ENCODE results near the gene DPP10. TPM values are rescaled to one million over a fixed set of nuclear protein-coding genes. Genes with fewer than 3 reads are reported as not detected.
A peak's percentile ranks its signal among the peaks of the same experiment; 100 is the strongest.

DPP10 gene
- total and polyA plus RNA-seq, 4 donors, result 30.6 to 83.0 (median 48.0) TPM

DNA sequence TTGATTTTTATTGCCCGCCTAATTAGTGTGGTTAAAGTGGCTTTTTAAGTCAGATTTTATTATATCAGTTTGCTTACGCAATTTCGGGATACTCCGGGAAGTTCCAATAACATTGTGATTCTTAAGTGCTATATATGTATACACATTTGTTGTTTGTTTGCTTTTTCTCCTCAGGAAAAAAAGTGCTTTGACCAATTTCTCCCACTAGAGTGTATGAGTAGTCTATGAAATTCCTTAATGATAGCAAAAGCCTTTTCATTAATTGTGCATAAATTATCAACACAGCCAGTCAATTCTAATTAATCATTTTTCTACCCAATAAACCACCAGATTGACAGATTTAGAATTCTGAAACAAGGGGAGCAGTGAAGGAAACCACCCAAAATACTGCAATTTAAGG lies 172.2 kb downstream of the DPP10 start:
- Histone ChIP-seq H3K9me3 (ENCODE audit: control insufficient read depth, insufficient read depth, low read length) (no peaks in the 10 kb centered on the region), H3K27me3 (ENCODE audit: control insufficient read depth, insufficient read depth, low read length) (no peaks in the 10 kb centered on the region), H3K4me3 (ENCODE audit: low read depth, low read length) (no peak overlapping the region), H3K27ac (ENCODE audit: low read depth, low read length) (no peak overlapping the region), H3K36me3 (ENCODE audit: control insufficient read depth, insufficient read depth, low read length) (no peaks in the 10 kb centered on the region), H3K4me1 (ENCODE audit: control insufficient read depth, insufficient read depth, low read length) (peaks cover 4% of the 10 kb centered on the region)
- DNase-seq (ENCODE audit: low read depth in 4 of 6, low spot score in 6 of 6), result peak in 2 of 6 donors; percentile 16 to 59
- no CpG with 5 or more reads among the region's 4 CpGs for whole genome bisulfite sequencing (ENCODE audit: insufficient coverage)

DNA sequence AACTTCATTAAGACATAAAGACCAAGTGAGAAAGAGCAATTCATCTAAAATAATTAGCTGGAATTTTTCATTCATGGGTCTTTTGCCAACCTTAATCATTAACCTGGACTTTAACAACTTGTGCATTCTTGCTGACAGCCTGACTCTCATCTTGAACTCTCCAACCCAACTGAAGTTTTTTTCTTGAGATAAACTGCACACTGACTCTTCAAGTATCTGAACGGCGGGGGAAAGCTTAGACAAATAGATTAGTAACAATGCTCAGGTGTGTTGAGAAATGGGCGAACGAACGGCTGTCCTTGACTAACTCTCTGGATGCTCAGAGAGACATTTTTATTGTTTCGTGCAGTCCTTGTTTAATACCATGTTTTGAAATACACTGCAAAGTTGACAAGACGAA lies 186.0 kb downstream of the DPP10 start:
- Histone ChIP-seq H3K27ac (ENCODE audit: low read depth, low read length) (no peak overlapping the region), H3K4me3 (ENCODE audit: low read depth, low read length) (no peak overlapping the region), H3K36me3 (ENCODE audit: control insufficient read depth, insufficient read depth, low read length) (no peaks in the 10 kb centered on the region), H3K27me3 (ENCODE audit: control insufficient read depth, insufficient read depth, low read length) (no peaks in the 10 kb centered on the region), H3K4me1 (ENCODE audit: control insufficient read depth, insufficient read depth, low read length) (no peaks in the 10 kb centered on the region), H3K9me3 (ENCODE audit: control insufficient read depth, insufficient read depth, low read length) (no peaks in the 10 kb centered on the region)
- DNase-seq (ENCODE audit: low read depth in 4 of 6, low spot score in 6 of 6), result no peak
- WGBS (ENCODE audit: insufficient coverage), result no CpG with 5 or more reads among the region's 7 CpGs

- H3K27me3 ChIP-seq (ENCODE audit: control insufficient read depth, insufficient read depth, low read length), result no peaks in the 10 kb centered on the region
- H3K36me3 ChIP-seq (ENCODE audit: control insufficient read depth, insufficient read depth, low read length), result no peaks in the 10 kb centered on the region
- no peaks in the 10 kb centered on the region for H3K9me3 ChIP-seq (ENCODE audit: control insufficient read depth, insufficient read depth, low read length)
- no peak overlapping the region for H3K27ac ChIP-seq (ENCODE audit: low read depth, low read length)
- no CpG with 5 or more reads among the region's 6 CpGs for WGBS (ENCODE audit: insufficient coverage)
- H3K4me3 ChIP-seq (ENCODE audit: low read depth, low read length), result no peak overlapping the region
- H3K4me1 ChIP-seq (ENCODE audit: control insufficient read depth, insufficient read depth, low read length), result no peaks in the 10 kb centered on the region
- no peak for DNase-seq (ENCODE audit: low read depth in 4 of 6, low spot score in 6 of 6)
Measured at GRCh38 chr2:114631146-114631545, 188.7 kb downstream of the DPP10 start.

DNA sequence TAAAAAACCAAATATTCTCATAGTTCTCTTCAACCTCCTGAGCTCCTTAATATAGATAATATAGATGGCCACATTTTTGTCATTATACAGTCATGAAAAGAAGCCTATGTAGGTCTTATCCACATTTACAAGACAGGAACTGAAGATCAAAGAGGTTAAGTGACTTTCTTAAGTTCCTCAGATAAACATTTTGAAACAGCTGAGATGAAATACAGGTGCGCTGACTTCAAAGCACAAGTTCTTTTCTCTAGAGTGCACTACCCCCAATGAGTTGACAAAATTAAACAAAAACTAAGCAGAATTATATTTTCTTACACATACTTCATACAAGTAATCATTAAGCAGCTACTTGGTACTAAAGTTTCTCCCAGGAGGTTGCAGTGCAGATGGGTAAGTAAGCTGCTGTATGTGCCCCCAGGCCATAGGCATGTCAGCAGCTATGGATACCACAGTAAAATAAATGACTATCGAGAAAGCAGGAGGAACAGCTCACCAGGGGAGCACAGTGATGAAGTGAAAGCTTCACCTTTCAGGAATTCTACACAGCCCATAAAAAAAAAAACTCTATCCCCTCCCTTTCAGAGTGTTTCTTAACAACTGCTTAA lies 199.8 kb downstream of the DPP10 start:
- 89% methylated on average over 1 of the region's 2 CpGs for WGBS (ENCODE audit: insufficient coverage)
- Histone ChIP-seq H3K4me1 (ENCODE audit: control insufficient read depth, insufficient read depth, low read length) (no peaks in the 10 kb centered on the region), H3K27me3 (ENCODE audit: control insufficient read depth, insufficient read depth, low read length) (no peaks in the 10 kb centered on the region), H3K36me3 (ENCODE audit: control insufficient read depth, insufficient read depth, low read length) (no peaks in the 10 kb centered on the region), H3K27ac (ENCODE audit: low read depth, low read length) (no peak overlapping the region), H3K9me3 (ENCODE audit: control insufficient read depth, insufficient read depth, low read length) (peaks cover 5% of the 10 kb centered on the region), H3K4me3 (ENCODE audit: low read depth, low read length) (no peak overlapping the region)
- no peak for DNase-seq (ENCODE audit: low read depth in 4 of 6, low spot score in 6 of 6)

- no peaks in the 10 kb centered on the region for H3K27me3 ChIP-seq (ENCODE audit: control insufficient read depth, insufficient read depth, low read length)
- WGBS (ENCODE audit: insufficient coverage), result 93% methylated on average over 2 of the region's 2 CpGs
- no peak for DNase-seq (ENCODE audit: low read depth in 4 of 6, low spot score in 6 of 6)
- H3K4me1 ChIP-seq (ENCODE audit: control insufficient read depth, insufficient read depth, low read length), result no peaks in the 10 kb centered on the region
- H3K36me3 ChIP-seq (ENCODE audit: control insufficient read depth, insufficient read depth, low read length), result no peaks in the 10 kb centered on the region
- H3K9me3 ChIP-seq (ENCODE audit: control insufficient read depth, insufficient read depth, low read length), result peaks cover 5% of the 10 kb centered on the region
- no peak overlapping the region for H3K4me3 ChIP-seq (ENCODE audit: low read depth, low read length)
- no peak overlapping the region for H3K27ac ChIP-seq (ENCODE audit: low read depth, low read length)
Measured at GRCh38 chr2:114642988-114643553, 200.6 kb downstream of the DPP10 start.

DNA sequence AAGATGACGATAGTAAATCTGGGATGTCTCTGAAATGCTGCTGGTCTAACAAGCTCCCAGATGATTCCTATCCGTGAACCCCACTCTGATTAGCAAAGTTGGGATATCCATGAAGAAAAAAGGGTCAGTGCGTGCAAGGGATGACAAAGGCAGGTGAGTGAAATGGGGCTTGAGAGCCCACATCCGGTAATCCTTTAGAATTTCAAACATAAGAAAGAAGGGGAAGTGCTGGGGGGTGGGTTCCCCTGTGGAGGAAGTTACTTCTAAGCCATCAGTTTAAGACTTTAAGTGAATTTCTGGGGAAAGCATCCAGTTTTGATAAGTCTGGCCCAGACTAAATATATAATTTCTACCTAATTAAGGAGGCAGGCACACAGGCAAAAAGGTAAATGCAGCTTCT lies 209.5 kb downstream of the DPP10 start:
- no peak overlapping the region for H3K4me3 ChIP-seq (ENCODE audit: low read depth, low read length)
- no peaks in the 10 kb centered on the region for H3K36me3 ChIP-seq (ENCODE audit: control insufficient read depth, insufficient read depth, low read length)
- no peaks in the 10 kb centered on the region for H3K4me1 ChIP-seq (ENCODE audit: control insufficient read depth, insufficient read depth, low read length)
- DNase-seq (ENCODE audit: low read depth in 4 of 6, low spot score in 6 of 6), result no peak
- H3K27me3 ChIP-seq (ENCODE audit: control insufficient read depth, insufficient read depth, low read length), result no peaks in the 10 kb centered on the region
- H3K27ac ChIP-seq (ENCODE audit: low read depth, low read length), result no peak overlapping the region
- 81% methylated on average over 4 of the region's 4 CpGs for WGBS (ENCODE audit: insufficient coverage)
- H3K9me3 ChIP-seq (ENCODE audit: control insufficient read depth, insufficient read depth, low read length), result no peaks in the 10 kb centered on the region

GRCh38 chr2:114659880-114660279 lies 217.4 kb downstream of the DPP10 start:
- no peak for DNase-seq (ENCODE audit: low read depth in 4 of 6, low spot score in 6 of 6)
- Histone ChIP-seq H3K36me3 (ENCODE audit: control insufficient read depth, insufficient read depth, low read length) (no peaks in the 10 kb centered on the region), H3K9me3 (ENCODE audit: control insufficient read depth, insufficient read depth, low read length) (no peaks in the 10 kb centered on the region), H3K4me3 (ENCODE audit: low read depth, low read length) (no peak overlapping the region), H3K27ac (ENCODE audit: low read depth, low read length) (no peak overlapping the region), H3K4me1 (ENCODE audit: control insufficient read depth, insufficient read depth, low read length) (peaks cover 10% of the 10 kb centered on the region), H3K27me3 (ENCODE audit: control insufficient read depth, insufficient read depth, low read length) (peaks cover 2% of the 10 kb centered on the region)
- WGBS (ENCODE audit: insufficient coverage), result no CpG with 5 or more reads among the region's 2 CpGs

DNA sequence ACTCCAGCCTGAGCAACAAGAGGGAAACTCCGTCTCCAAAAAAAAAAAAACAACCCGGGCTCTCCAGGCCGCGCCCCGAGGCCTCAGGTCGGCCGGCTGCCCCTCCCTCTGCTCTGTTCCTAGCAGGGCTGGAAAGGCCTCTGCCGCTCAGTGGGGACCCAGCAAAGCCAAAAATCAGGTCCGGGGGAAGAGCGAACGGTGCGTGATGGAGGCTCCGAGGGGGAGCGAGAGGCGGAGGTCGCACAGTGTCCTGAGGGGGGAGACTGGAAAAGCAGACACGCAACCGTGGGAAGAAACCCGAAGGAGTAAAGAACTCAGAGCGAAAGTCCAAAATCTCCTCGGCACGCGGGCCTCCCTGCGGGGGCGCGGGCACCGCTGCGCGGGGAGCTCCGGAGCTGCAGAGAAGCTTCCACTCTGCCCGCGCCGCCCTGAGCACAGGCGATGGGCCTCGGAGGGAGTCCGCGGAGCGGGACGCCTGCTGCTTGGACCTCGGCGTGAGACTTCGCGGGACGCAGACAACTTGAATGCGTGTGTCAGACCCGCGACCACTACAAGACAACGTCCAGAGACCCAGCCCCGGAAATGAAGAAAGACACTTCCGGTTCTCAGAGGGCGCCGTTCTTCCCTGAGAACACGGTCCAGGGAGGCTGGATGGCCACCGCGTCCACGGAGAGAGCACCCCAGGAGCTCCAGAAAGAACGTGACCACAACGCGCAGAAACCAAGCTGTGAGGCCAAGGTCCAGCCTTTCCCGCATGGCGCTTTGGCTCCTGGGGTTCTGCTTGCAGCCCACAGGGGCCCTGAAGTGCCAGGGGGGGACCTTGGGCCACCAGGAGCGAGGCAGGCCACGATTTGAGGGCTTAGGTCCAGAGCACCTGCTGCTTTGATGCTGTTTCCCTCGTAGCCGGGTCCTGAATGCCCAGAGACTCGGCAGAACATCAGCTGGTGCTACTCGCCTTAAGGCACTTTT lies 219.8 kb downstream of the DPP10 start:
- no peaks in the 10 kb centered on the region for H3K36me3 ChIP-seq (ENCODE audit: control insufficient read depth, insufficient read depth, low read length)
- H3K4me1 ChIP-seq (ENCODE audit: control insufficient read depth, insufficient read depth, low read length), result peaks cover 10% of the 10 kb centered on the region
- peaks cover 2% of the 10 kb centered on the region for H3K27me3 ChIP-seq (ENCODE audit: control insufficient read depth, insufficient read depth, low read length)
- 16% methylated on average over 67 of the region's 67 CpGs for WGBS (ENCODE audit: insufficient coverage)
- no peaks in the 10 kb centered on the region for H3K9me3 ChIP-seq (ENCODE audit: control insufficient read depth, insufficient read depth, low read length)
- H3K4me3 ChIP-seq (ENCODE audit: low read depth, low read length), result peak overlapping the region; percentile 47
- H3K27ac ChIP-seq (ENCODE audit: low read depth, low read length), result no peak overlapping the region
- DNase-seq (ENCODE audit: low read depth in 4 of 6, low spot score in 6 of 6), result peak in 5 of 6 donors; percentile 39 to 91 (median 41)

DNA sequence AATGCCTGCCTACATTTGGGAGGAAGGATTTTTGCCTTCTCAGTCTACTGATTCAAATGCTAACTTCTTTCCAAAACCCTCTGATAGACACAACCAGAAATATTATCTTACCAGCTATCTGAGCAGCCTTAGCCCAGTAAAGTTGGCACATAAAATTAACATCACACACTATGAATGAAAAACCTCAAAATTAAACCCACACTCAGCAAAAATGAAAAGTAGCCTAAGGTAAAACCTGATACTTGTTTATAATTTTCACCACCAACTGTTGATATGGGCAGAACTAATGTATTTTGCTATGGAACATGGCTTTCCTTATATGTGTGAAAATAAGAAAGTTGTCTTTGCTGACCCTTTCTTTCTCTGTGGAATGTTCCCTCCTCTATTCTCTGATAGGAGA lies 226.0 kb downstream of the DPP10 start:
- H3K27me3 ChIP-seq (ENCODE audit: control insufficient read depth, insufficient read depth, low read length), result no peaks in the 10 kb centered on the region
- H3K4me3 ChIP-seq (ENCODE audit: low read depth, low read length), result no peak overlapping the region
- DNase-seq (ENCODE audit: low read depth in 4 of 6, low spot score in 6 of 6), result no peak
- H3K27ac ChIP-seq (ENCODE audit: low read depth, low read length), result no peak overlapping the region
- no peaks in the 10 kb centered on the region for H3K9me3 ChIP-seq (ENCODE audit: control insufficient read depth, insufficient read depth, low read length)
- no peaks in the 10 kb centered on the region for H3K4me1 ChIP-seq (ENCODE audit: control insufficient read depth, insufficient read depth, low read length)
- H3K36me3 ChIP-seq (ENCODE audit: control insufficient read depth, insufficient read depth, low read length), result no peaks in the 10 kb centered on the region
